ENCODE results near the gene TPSD1.
"Not testable (repeated sequence)": the region's sequence is repeated elsewhere in the genome, so short reads cannot be mapped to it uniquely, and the experiment has no call there.

TPSD1 gene

GRCh38 chr16:1222553-1223354 lies 33.1 kb upstream of the TPSD1 start:
- TF ChIP-seq CTCF (IDR thresholded peaks at IDR 0.05; ENCODE audit: extremely low read depth, missing control alignments) = no peak
- DNase-seq (ENCODE audit: low spot score) = no peak

GRCh38 chr16:1223355-1224214 lies 32.3 kb upstream of the TPSD1 start:
- TF ChIP-seq CTCF (IDR thresholded peaks at IDR 0.05; ENCODE audit: extremely low read depth, missing control alignments) = no peak

GRCh38 chr16:1224558-1224957 lies 31.3 kb upstream of the TPSD1 start:
- no peak for DNase-seq (ENCODE audit: low spot score)
- no peak for TF ChIP-seq CTCF (IDR thresholded peaks at IDR 0.05; ENCODE audit: extremely low read depth, missing control alignments)

More at GRCh38 chr16:1223355-1224214, 32.3 kb upstream of the TPSD1 start:
- DNase-seq (ENCODE audit: low spot score) = no peak

GRCh38 chr16:1225051-1225451 lies 30.8 kb upstream of the TPSD1 start, which contains the start of gene TPSG1:
Gene TPSG1, minus strand, starts transcription at chr16:1225268. Its CDS starts 16 bp downstream, at chr16:1225252.
- TF ChIP-seq CTCF (IDR thresholded peaks at IDR 0.05; ENCODE audit: extremely low read depth, missing control alignments) = no peak

GRCh38 chr16:1225728-1226311 lies 30.0 kb upstream of the TPSD1 start:
- DNase-seq (ENCODE audit: low spot score) = not testable (repeated sequence)

More at GRCh38 chr16:1225051-1225451, 30.8 kb upstream of the TPSD1 start, which contains the start of gene TPSG1:
- no peak for DNase-seq (ENCODE audit: low spot score)

GRCh38 chr16:1226692-1227091 lies 29.2 kb upstream of the TPSD1 start:
- DNase-seq (ENCODE audit: low spot score) = not testable (repeated sequence)

- DNase-seq (ENCODE audit: low spot score) = not testable (repeated sequence)
These were observed 27.6 kb upstream of the TPSD1 start for GRCh38 chr16:1228227-1228626.

- DNase-seq (ENCODE audit: low spot score) = not testable (repeated sequence)
These were observed 26.4 kb upstream of the TPSD1 start for GRCh38 chr16:1229476-1229875.

GRCh38 chr16:1230084-1230470 lies 25.8 kb upstream of the TPSD1 start, which contains the start of gene TPSB2:
Gene TPSB2, minus strand, starts transcription at chr16:1230184. Its CDS starts 233 bp downstream, at chr16:1229951.
- not testable (repeated sequence) for DNase-seq (ENCODE audit: low spot score)

- not testable (repeated sequence) for DNase-seq (ENCODE audit: low spot score)
These were observed 25.2 kb upstream of the TPSD1 start for GRCh38 chr16:1230471-1231212.

GRCh38 chr16:1231301-1231700 lies 24.6 kb upstream of the TPSD1 start:
- DNase-seq (ENCODE audit: low spot score) = not testable (repeated sequence)

GRCh38 chr16:1232049-1232748 lies 23.7 kb upstream of the TPSD1 start:
- DNase-seq (ENCODE audit: low spot score) = not testable (repeated sequence)

GRCh38 chr16:1236659-1237058 lies 19.2 kb upstream of the TPSD1 start:
- not testable (repeated sequence) for DNase-seq (ENCODE audit: low spot score)

All from GM20000 (cell line).